Fibroblast of mammary gland (primary cell): ENCODE results near the gene YEATS4.

ENCODE experiments used
- DNase-seq: peaks from one replicate; pipeline ENCODE4 v3.0.0-alpha.2; 2010; ENCODE audit warnings: low read depth
- H3K4me3 ChIP-seq: 2 replicates; pipeline ENCODE4 v1.5.1; 2011; ENCODE audit warnings: low read depth, mild to moderate bottlenecking, low read length, moderate library complexity; ENCODE audit not compliant: control insufficient read depth
- CTCF ChIP-seq: conservative IDR thresholded peaks from 2 replicates; pipeline ENCODE4 v1.5.1; 2011; ENCODE audit warnings: low read depth, low read length, inconsistent platforms; ENCODE audit not compliant: control insufficient read depth, insufficient read depth

The YEATS4 gene

GRCh38 chr12:69388371-69388770 lies 28.8 kb downstream of the YEATS4 start:
- peak; percentile 75 for DNase-seq
- H3K4me3 ChIP-seq, result no peak overlapping the region

GRCh38 chr12:69389831-69390230 lies 30.3 kb downstream of the YEATS4 start:
- no peak for TF ChIP-seq CTCF
- DNase-seq, result peak; percentile 26
- H3K4me3 ChIP-seq, result no peak overlapping the region

More at GRCh38 chr12:69388371-69388770, 28.8 kb downstream of the YEATS4 start:
- TF ChIP-seq CTCF, result peak; percentile 71

GRCh38 chr12:69392179-69392928 lies 32.8 kb downstream of the YEATS4 start:
- no peak for DNase-seq

GRCh38 chr12:69396041-69396440 lies 36.5 kb downstream of the YEATS4 start:
- no peak overlapping the region for H3K4me3 ChIP-seq
- no peak for DNase-seq
- no peak for TF ChIP-seq CTCF

More at GRCh38 chr12:69392179-69392928, 32.8 kb downstream of the YEATS4 start:
- H3K4me3 ChIP-seq, result no peak overlapping the region
- TF ChIP-seq CTCF, result no peak

- DNase-seq, result no peak
- TF ChIP-seq CTCF, result no peak
- no peak overlapping the region for H3K4me3 ChIP-seq
Measured at GRCh38 chr12:69396963-69397362, 37.4 kb downstream of the YEATS4 start.

- no peak for TF ChIP-seq CTCF
- H3K4me3 ChIP-seq, result no peak overlapping the region
- DNase-seq, result peak; percentile 47
Measured at GRCh38 chr12:69397978-69398377, 38.4 kb downstream of the YEATS4 start.

GRCh38 chr12:69401940-69402339 lies 42.4 kb downstream of the YEATS4 start:
- DNase-seq, result no peak
- no peak for TF ChIP-seq CTCF
- H3K4me3 ChIP-seq, result no peak overlapping the region
